SK-N-SH (cell line): ENCODE measurements around the gene NOP53. TPM values are rescaled to one million over a fixed set of nuclear protein-coding genes. Genes with fewer than 3 reads are reported as not detected.

Experiments
- CTCF ChIA-PET: fragments of 300-600, 350-600 bp; formaldehyde crosslinking; extraction: SDS; loops from one replicate; lab custom pipeline; 2021; lab: Yijun Ruan, JAX
- POLR2A ChIA-PET: fragments of 350-600 bp; sonication (Branson Sonifier 250); formaldehyde crosslinking; extraction: SDS; loops from one replicate; lab custom pipeline; 2020; ENCODE audit warnings: antibody characterized with exemption, inconsistent platforms; lab: Yijun Ruan, JAX
- DNase-seq: peaks from one replicate; pipeline ENCODE4 v3.0.0; 2012
- H2AFZ ChIP-seq: fragments of 200-600 bp; sonication (generic); 2 replicates; pipeline ENCODE4 v1.8.1; 2016; ENCODE audit warnings: antibody characterized with exemption, mild to moderate bottlenecking, low read depth
- H3F3A ChIP-seq: fragments of 200-600 bp; sonication (generic); replicated peaks from 2 replicates; pipeline ENCODE3; 2016; ENCODE audit warnings: antibody characterized with exemption, mild to moderate bottlenecking; ENCODE audit not compliant: insufficient read depth
- H3K27ac ChIP-seq, 2 experiments: fragments of 200-500 bp in 1 of 2; fragments of 200-600 bp in 1 of 2; sonication (Bioruptor generic) in 1 of 2; sonication (generic), shearing (Covaris generic) in 1 of 2; 2 replicates each; pipeline versions ENCODE4 v1.5.1 to v1.6.1; 2014 to 2016; ENCODE audit warnings: low read depth in 2 of 2, inconsistent platforms in 1 of 2, low read length in 1 of 2, mild to moderate bottlenecking in 1 of 2, mixed read lengths in 1 of 2
- H3K27me3 ChIP-seq: fragments of 200-600 bp; sonication (generic), shearing (Covaris generic); 2 replicates; pipeline ENCODE4 v1.6.1; 2016; ENCODE audit warnings: mixed run types; ENCODE audit not compliant: insufficient read depth
- H3K36me3 ChIP-seq, 2 experiments: fragments of 200-500 bp in 1 of 2; fragments of 200-600 bp in 1 of 2; sonication (Bioruptor generic) in 1 of 2; sonication (generic) in 1 of 2; replicated peaks in 1 of 2; 2 replicates each; pipeline versions ENCODE3 to v1.5.1; 2014 to 2016; ENCODE audit warnings: low read length in 1 of 2, mild to moderate bottlenecking in 1 of 2; ENCODE audit not compliant: insufficient read depth in 2 of 2, control insufficient read depth in 1 of 2
- H3K4me1 ChIP-seq, 2 experiments: fragments of 200-500 bp in 1 of 2; fragments of 200-600 bp in 1 of 2; sonication (Bioruptor generic) in 1 of 2; sonication (generic), shearing (Covaris generic) in 1 of 2; 2 replicates each; pipeline versions ENCODE4 v1.5.1 to v1.6.1; 2014 to 2016; ENCODE audit warnings: low read depth in 1 of 2, low read length in 1 of 2, mixed run types in 1 of 2; ENCODE audit not compliant: insufficient read depth in 2 of 2, control insufficient read depth in 1 of 2
- H3K4me2 ChIP-seq: fragments of 200-600 bp; sonication (generic), shearing (Covaris generic); 2 replicates; pipeline ENCODE4 v1.6.1; 2017; ENCODE audit warnings: mixed run types
- H3K4me3 ChIP-seq, 2 experiments: fragments of 200-500 bp in 1 of 2; fragments of 200-600 bp in 1 of 2; sonication (Bioruptor generic) in 1 of 2; sonication (generic), shearing (Covaris generic) in 1 of 2; 2 replicates each; pipeline versions ENCODE4 v1.5.1 to v1.8.1; 2014 to 2016; ENCODE audit warnings: low read depth in 2 of 2, inconsistent platforms in 1 of 2, low read length in 1 of 2, mild to moderate bottlenecking in 1 of 2, mixed read lengths in 1 of 2, moderate library complexity in 1 of 2
- H3K79me2 ChIP-seq: fragments of 200-600 bp; sonication (generic); 2 replicates; pipeline ENCODE4 v1.8.1; 2017; ENCODE audit warnings: mild to moderate bottlenecking; ENCODE audit not compliant: insufficient read depth
- H3K9ac ChIP-seq: fragments of 200-600 bp; sonication (generic); 2 replicates; pipeline ENCODE4 v1.6.1; 2017; ENCODE audit warnings: mixed run types
- H3K9me2 ChIP-seq: fragments of 200-600 bp; sonication (generic); 2 replicates; pipeline ENCODE4 v1.6.1; 2017; ENCODE audit warnings: mixed run types
- H3K9me3 ChIP-seq: fragments of 200-600 bp; sonication (generic); 2 replicates; pipeline ENCODE4 v1.6.1; 2017; ENCODE audit warnings: mixed run types, mild to moderate bottlenecking, moderate library complexity
- H4K20me1 ChIP-seq: fragments of 200-600 bp; sonication (generic); 2 replicates; pipeline ENCODE4 v1.6.1; 2017; ENCODE audit warnings: mild to moderate bottlenecking, mixed run types; ENCODE audit not compliant: insufficient read depth
- ELF1 ChIP-seq: IDR thresholded peaks from 2 replicates; pipeline ENCODE4 v1.4.0; 2012
- EZH2phosphoT487 ChIP-seq: fragments of 200-600 bp; sonication (generic); IDR thresholded peaks from 2 replicates; pipeline ENCODE4 v1.6.1; 2017; ENCODE audit warnings: low read depth, mixed run types, mild to moderate bottlenecking, antibody characterized with exemption, moderate library complexity, borderline replicate concordance
- FOSL2 ChIP-seq: IDR thresholded peaks from 2 replicates; pipeline ENCODE4 v1.4.0; 2012; ENCODE audit warnings: low read depth, mild to moderate bottlenecking, moderate library complexity, borderline replicate concordance
- FOXM1 ChIP-seq: IDR thresholded peaks from 2 replicates; pipeline ENCODE4 v1.4.0; 2012; ENCODE audit warnings: low read depth, mild to moderate bottlenecking
- GATA2 ChIP-seq: sonication (generic); formaldehyde crosslinking; IDR thresholded peaks from 2 replicates; pipeline ENCODE4 v1.5.0; 2020; ENCODE audit warnings: mild to moderate bottlenecking, missing genetic modification reagents
- JUND ChIP-seq: IDR thresholded peaks from 2 replicates; pipeline ENCODE4 v1.4.0; 2012
- MEF2A ChIP-seq: IDR thresholded peaks from 2 replicates; pipeline ENCODE4 v1.4.0; 2012; ENCODE audit warnings: low read depth, borderline replicate concordance
- NFIC ChIP-seq: IDR thresholded peaks from 2 replicates; pipeline ENCODE4 v1.4.0; 2012; ENCODE audit warnings: borderline replicate concordance
- NRF1 ChIP-seq: IDR thresholded peaks from 2 replicates; pipeline ENCODE4 v1.6.1; 2012; ENCODE audit warnings: low read depth, mild to moderate bottlenecking, low read length
- RAD21 ChIP-seq: IDR thresholded peaks from 2 replicates; pipeline ENCODE4 v1.6.1; 2012; ENCODE audit warnings: mild to moderate bottlenecking, low read length
- RCOR1 ChIP-seq: fragments of 150-350 bp; IDR thresholded peaks from 2 replicates; pipeline ENCODE4 v1.6.1; 2017; ENCODE audit warnings: antibody characterized with exemption, low read length
- RFX5 ChIP-seq: IDR thresholded peaks from 2 replicates; pipeline ENCODE4 v1.6.1; 2012; ENCODE audit warnings: mild to moderate bottlenecking, improper control_type of control experiment, low read length
- SIN3A ChIP-seq: IDR thresholded peaks from 2 replicates; pipeline ENCODE4 v1.6.1; 2012; ENCODE audit warnings: low read depth, mild to moderate bottlenecking, low read length, moderate library complexity, borderline replicate concordance
- SMC3 ChIP-seq: IDR thresholded peaks from 2 replicates; pipeline ENCODE4 v1.6.1; 2012; ENCODE audit warnings: low read depth, low read length, improper control_type of control experiment
- TCF12 ChIP-seq: IDR thresholded peaks from 2 replicates; pipeline ENCODE4 v1.4.0; 2012
- TEAD4 ChIP-seq: IDR thresholded peaks from 2 replicates; pipeline ENCODE4 v1.4.0; 2012; ENCODE audit warnings: mild to moderate bottlenecking, borderline replicate concordance; ENCODE audit not compliant: insufficient read depth
- YY1 ChIP-seq: IDR thresholded peaks from 2 replicates; pipeline ENCODE4 v1.4.0; 2012; ENCODE audit warnings: low read depth, mild to moderate bottlenecking
- WGBS: methylation state at CpG from one replicate; pipeline ENCODE4 v1.1.6; 2017; ENCODE audit warnings: low lambda C conversion rate; 5-methylcytosine and 5-hydroxymethylcytosine counted together
- polyA plus RNA-seq, 3 experiments: library from polyadenylated mRNA; depleted of rRNA; stranded (reverse); fragments of >200 nt; gene quantifications; 2 replicates each; pipeline ENCODE4 v1.2.3, GENCODE V29; 2012
- TF ChIP-seq, protein P1 (sequence below): fragments of 200-600 bp; sonication (generic); IDR thresholded peaks from 2 replicates; pipeline ENCODE4 v1.6.1; 2017; ENCODE audit warnings: antibody characterized with exemption, mild to moderate bottlenecking, moderate library complexity
- TF ChIP-seq, protein P2 (sequence below): IDR thresholded peaks from 2 replicates; pipeline ENCODE4; 2012
- TF ChIP-seq, protein P3 (sequence below): IDR thresholded peaks from 2 replicates; pipeline ENCODE4 v1.4.0; 2012; ENCODE audit warnings: low read depth
- TF ChIP-seq, protein P4 (sequence below): fragments of 150-350 bp; IDR thresholded peaks from 2 replicates; pipeline ENCODE4 v1.6.1; 2017; ENCODE audit warnings: antibody characterized with exemption, low read length, low read depth, borderline replicate concordance

NOP53 gene
- polyA plus RNA-seq, 1 of the 3 experiments (the other 2 are of a cell fraction) = 275 TPM

DNA sequence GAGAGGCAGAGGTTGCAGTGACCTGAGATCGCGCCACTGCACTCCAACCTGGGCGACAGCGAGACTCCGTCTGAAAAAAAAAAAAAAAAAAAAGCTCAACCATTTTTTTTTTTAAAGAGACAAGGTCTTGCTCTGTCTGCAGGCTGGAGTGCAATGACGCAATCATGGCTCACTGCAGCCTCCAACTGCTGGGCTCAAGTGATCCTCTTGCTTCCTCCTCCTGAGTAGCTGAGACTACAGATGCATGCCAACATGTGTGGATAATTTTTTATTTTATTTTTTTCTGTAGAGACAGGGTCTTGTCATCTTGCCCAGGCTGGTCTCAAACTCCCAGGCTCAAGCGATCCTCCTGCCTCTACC, 21.8 kb upstream of the NOP53 start:
- peak overlapping the region in 1 of 2 experiments; percentile 45; a peak in 1 of 4 replicates for H3K4me3 ChIP-seq
- H3K27me3 ChIP-seq = no peaks in the 10 kb centered on the region
- H3F3A ChIP-seq = peaks cover 44% of the 10 kb centered on the region
- no peaks in the 10 kb centered on the region for H3K9me2 ChIP-seq
- 11% methylated on average over 7 of the region's 7 CpGs for WGBS
- peak overlapping the region; percentile 78 for H3K4me2 ChIP-seq
- no peak overlapping the region for H2AFZ ChIP-seq
- no peak for TF ChIP-seq TEAD4
- no peak for TF ChIP-seq RCOR1
- TF ChIP-seq NRF1 = no peak
- TF ChIP-seq, protein P1, sequence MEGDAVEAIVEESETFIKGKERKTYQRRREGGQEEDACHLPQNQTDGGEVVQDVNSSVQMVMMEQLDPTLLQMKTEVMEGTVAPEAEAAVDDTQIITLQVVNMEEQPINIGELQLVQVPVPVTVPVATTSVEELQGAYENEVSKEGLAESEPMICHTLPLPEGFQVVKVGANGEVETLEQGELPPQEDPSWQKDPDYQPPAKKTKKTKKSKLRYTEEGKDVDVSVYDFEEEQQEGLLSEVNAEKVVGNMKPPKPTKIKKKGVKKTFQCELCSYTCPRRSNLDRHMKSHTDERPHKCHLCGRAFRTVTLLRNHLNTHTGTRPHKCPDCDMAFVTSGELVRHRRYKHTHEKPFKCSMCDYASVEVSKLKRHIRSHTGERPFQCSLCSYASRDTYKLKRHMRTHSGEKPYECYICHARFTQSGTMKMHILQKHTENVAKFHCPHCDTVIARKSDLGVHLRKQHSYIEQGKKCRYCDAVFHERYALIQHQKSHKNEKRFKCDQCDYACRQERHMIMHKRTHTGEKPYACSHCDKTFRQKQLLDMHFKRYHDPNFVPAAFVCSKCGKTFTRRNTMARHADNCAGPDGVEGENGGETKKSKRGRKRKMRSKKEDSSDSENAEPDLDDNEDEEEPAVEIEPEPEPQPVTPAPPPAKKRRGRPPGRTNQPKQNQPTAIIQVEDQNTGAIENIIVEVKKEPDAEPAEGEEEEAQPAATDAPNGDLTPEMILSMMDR = no peak
- TF ChIP-seq, protein P2, sequence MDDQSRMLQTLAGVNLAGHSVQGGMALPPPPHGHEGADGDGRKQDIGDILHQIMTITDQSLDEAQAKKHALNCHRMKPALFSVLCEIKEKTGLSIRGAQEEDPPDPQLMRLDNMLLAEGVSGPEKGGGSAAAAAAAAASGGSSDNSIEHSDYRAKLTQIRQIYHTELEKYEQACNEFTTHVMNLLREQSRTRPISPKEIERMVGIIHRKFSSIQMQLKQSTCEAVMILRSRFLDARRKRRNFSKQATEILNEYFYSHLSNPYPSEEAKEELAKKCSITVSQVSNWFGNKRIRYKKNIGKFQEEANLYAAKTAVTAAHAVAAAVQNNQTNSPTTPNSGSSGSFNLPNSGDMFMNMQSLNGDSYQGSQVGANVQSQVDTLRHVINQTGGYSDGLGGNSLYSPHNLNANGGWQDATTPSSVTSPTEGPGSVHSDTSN = peak; percentile 10; the same call in 1 of the 2 replicates
- peak; percentile 44 for TF ChIP-seq TCF12
- no peak for TF ChIP-seq RAD21
- TF ChIP-seq SIN3A = no peak
- 0 out of 2 replicates have a peak, but pooled peaks have one; percentile 40 for TF ChIP-seq YY1
- TF ChIP-seq FOSL2 = no peak
- TF ChIP-seq, protein P3, sequence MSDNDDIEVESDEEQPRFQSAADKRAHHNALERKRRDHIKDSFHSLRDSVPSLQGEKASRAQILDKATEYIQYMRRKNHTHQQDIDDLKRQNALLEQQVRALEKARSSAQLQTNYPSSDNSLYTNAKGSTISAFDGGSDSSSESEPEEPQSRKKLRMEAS = peak; percentile 44; the same call in 1 of the 2 replicates
- no peak for TF ChIP-seq ELF1
- no peak for TF ChIP-seq EZH2phosphoT487
- peaks cover 4 to 32% of the 10 kb centered on the region in 2 experiments for H3K36me3 ChIP-seq
- no peaks in the 10 kb centered on the region for H4K20me1 ChIP-seq
- H3K9ac ChIP-seq = peak overlapping the region; percentile 63
- POLR2A ChIA-PET = interaction anchor here (0.6 to 1.1 kb wide), 2 partner anchors 20 to 467 kb away, joined by 3 to 5 read pairs; partner anchors contain the start of gene CCDC9
- H3K4me1 ChIP-seq = peaks cover 13 to 17% of the 10 kb centered on the region in 2 experiments; a peak in 3 of 4 replicates
- DNase-seq = no peak
- H3K9me3 ChIP-seq = no peaks in the 10 kb centered on the region
- CTCF ChIA-PET = interaction anchor here (0.6 to 3.6 kb wide), 7 partner anchors 10 to 288 kb away, joined by 3 to 27 read pairs (median 6); partner anchors contain the start of gene EHD2
- peaks cover 82% of the 10 kb centered on the region for H3K79me2 ChIP-seq
- H3K27ac ChIP-seq = peak overlapping the region in 1 of 2 experiments; percentile 79; a peak in 2 of 4 replicates

DNA sequence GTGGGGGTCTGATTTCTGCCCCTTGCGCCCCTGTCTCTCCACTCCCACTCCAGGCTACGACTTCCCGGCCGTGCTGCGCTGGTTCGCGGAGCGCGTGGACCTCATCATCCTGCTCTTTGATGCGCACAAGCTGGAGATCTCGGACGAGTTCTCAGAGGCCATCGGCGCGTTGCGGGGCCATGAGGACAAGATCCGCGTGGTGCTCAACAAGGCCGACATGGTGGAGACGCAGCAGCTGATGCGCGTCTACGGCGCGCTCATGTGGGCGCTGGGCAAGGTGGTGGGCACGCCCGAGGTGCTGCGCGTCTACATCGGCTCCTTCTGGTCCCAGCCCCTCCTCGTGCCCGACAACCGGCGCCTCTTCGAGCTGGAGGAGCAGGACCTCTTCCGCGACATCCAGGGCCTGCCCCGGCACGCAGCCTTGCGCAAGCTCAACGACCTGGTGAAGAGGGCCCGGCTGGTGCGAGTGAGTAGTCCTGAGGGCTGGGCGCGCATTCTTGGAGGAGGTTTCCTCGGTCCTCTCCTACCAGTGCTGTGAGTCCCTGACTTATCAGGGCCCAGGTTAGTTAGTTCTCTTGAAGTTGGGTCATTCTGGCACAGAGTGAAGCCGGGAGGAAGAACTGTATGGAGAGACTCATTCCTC, 19.5 kb upstream of the NOP53 start:
- H3K36me3 ChIP-seq = peaks cover 4 to 44% of the 10 kb centered on the region in 2 experiments
- H3K27ac ChIP-seq = peak overlapping the region in 1 of 2 experiments; percentile 18; a peak in 1 of 4 replicates
- ChIA-PET CTCF (interaction anchor here (0.9 to 2.7 kb wide), 4 partner anchors 10 to 26 kb away, joined by 3 to 14 read pairs (median 4); partner anchors contain the start of gene EHD2), POLR2A (no interaction called here)
- 97% methylated on average over 46 of the region's 48 CpGs for WGBS
- H3K9ac ChIP-seq = no peak overlapping the region
- peaks cover 51% of the 10 kb centered on the region for H3F3A ChIP-seq
- no peaks in the 10 kb centered on the region for H3K27me3 ChIP-seq
- H4K20me1 ChIP-seq = peaks cover 10% of the 10 kb centered on the region; the same call in 1 of the 2 replicates
- H3K4me2 ChIP-seq = no peak overlapping the region
- no peaks in the 10 kb centered on the region for H3K9me3 ChIP-seq
- DNase-seq = no peak
- H2AFZ ChIP-seq = no peak overlapping the region
- peaks cover 12 to 18% of the 10 kb centered on the region in 2 experiments; a peak in 2 of 4 replicates for H3K4me1 ChIP-seq
- H3K9me2 ChIP-seq = no peaks in the 10 kb centered on the region
- H3K4me3 ChIP-seq = no peak overlapping the region
- H3K79me2 ChIP-seq = peaks cover 78% of the 10 kb centered on the region
- TF ChIP-seq RCOR1 (no peak), NRF1 (no peak), JUND (no peak), SMC3 (no peak), GATA2 (CRISPR knock-in tag) (no peak), ELF1 (no peak), RFX5 (no peak), FOXM1 (no peak), NFIC (no peak), FOSL2 (no peak), MEF2A (no peak)
- TF ChIP-seq, protein P4, sequence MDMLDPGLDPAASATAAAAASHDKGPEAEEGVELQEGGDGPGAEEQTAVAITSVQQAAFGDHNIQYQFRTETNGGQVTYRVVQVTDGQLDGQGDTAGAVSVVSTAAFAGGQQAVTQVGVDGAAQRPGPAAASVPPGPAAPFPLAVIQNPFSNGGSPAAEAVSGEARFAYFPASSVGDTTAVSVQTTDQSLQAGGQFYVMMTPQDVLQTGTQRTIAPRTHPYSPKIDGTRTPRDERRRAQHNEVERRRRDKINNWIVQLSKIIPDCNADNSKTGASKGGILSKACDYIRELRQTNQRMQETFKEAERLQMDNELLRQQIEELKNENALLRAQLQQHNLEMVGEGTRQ = no peak
- TF ChIP-seq, protein P2 = no peak
- TF ChIP-seq, protein P3 = no peak
